ENCODE results near the gene ARRB2.
"Not testable (repeated sequence)": the region's sequence is repeated elsewhere in the genome, so short reads cannot be mapped to it uniquely, and the experiment has no call there.

ARRB2 gene

DNA sequence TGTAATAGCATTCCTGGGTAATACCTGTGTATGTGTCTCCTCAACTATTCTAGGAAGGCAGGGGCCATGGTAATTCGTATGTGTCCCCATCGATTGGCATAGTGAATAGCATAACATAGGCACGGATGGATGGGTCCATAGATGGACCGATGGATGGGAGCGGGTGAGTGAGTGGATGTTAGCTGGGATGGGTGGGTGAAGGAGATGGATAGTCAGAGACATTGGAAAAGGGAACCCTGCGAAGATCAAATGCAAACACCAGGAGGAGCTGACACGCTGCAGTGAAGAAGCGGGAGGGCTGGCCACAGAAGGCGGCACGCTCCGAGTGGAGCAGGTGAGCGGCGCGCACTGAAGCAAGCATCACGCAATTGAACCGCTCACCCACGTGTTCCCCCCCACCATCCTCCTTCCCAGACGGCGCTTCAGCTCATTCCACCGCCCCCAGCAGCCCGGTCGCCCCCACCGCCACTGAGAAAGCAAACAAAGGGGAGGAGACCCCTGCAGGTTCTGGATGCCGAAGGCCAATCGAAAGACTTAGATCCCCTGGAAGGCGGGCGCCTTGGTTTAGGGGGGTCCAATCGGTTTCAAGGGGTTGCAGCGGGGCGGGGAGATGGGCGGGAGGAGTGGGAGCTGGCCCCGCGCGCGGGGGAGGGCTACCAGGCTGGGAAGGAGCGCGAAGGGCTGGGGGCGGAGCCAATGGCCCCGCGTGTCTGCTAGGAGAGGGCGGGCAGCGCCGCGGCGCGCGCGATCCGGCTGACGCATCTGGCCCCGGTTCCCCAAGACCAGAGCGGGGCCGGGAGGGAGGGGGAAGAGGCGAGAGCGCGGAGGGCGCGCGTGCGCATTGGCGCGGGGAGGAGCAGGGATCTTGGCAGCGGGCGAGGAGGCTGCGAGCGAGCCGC, at the start of gene ARRB2:
ARRB2 (plus strand) TSS at position 839 of the 899 bp plus-strand sequence. CDS start 90 bp downstream, outside the sequence.
- peak; percentile 97 to 99 (median 98) for DNase-seq

DNA sequence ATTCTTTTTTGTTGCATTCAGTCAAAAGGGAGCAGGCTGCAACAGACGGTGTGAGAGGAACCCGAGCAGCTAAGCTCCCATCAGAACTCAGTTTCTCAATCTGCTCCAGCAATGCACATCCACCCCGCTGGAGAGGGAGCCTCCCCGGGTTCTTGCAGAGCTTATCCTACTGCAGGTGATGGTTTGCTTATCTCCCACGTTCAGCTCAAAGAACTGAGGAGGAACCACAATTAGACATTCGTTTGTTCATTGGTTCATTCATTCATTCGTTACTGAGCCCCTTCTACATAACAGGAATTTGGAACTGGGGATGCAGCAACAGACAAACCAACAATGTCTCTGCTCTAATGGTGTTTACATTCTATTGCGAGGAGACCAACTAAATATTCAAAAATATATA, 46.7 kb upstream of the ARRB2 start:
- no peak for DNase-seq

DNA sequence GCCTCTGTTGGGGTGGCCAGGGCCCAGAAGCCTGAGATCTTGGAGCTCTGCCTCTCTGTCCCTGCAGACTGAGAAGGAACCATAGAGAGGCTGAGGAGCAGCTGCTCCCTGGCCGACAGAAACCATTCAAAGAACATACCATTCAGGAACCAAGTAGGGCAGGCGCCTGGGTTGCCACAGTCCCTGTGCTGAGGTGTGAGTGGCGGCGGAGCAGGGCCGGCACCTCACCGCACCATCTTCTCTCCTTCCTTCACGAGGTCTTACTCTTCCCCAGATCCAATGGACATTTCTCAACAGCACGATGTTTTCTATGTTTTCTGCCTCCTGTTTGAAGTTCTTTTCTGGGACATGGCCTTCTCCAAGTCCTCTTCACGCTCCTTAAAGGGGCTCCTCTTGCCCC, 46.2 kb upstream of the ARRB2 start:
- DNase-seq = no peak

DNA sequence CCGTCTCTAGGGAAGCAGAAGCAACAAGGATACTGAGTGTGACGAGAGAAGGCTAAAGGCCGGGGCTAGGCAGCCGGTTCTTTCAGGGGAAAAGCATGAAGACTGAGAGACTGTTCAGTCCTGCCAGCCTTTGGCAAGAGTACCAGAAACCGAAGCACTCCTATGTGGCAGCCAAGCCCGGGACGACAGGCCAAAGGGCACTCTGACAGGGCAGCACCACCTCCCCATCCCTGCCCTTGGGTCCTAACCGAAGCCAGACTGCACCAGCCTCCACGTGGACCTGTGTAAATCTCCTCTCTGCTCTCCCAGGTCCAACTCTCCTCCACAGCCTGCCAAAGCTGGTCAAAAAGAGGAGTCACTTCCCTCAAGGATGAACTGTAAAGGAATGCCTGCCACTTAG, 45.4 kb upstream of the ARRB2 start:
- no peak for DNase-seq

DNA sequence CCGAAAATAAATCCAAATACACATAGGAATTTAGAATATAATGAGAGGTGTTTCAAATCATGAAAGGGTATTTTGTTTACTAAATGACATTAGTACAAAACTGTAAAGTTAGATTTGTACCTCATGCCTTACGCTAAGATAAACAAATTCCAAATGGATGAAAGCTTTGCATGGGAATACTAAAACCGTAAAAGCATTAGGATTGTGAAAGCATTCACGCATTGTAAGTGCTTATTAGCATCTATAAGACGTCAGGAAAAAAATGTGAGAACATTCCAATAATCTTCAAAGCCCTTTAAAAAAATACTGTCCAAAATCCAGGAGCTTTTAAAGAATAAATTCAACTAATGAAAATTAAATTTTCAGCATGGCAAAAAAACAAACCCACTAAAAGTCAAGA, 44.1 kb upstream of the ARRB2 start:
- no peak for DNase-seq

- DNase-seq = no peak
Measured at GRCh38 chr17:4667166-4667565, 43.3 kb upstream of the ARRB2 start.

- no peak for DNase-seq
Measured at GRCh38 chr17:4672055-4672630, 38.3 kb upstream of the ARRB2 start.

- no peak for DNase-seq
Measured at GRCh38 chr17:4672751-4673150, 37.7 kb upstream of the ARRB2 start.

GRCh38 chr17:4673169-4673568, 37.3 kb upstream of the ARRB2 start:
- DNase-seq = no peak

GRCh38 chr17:4673986-4674684, 36.3 kb upstream of the ARRB2 start:
- DNase-seq = no peak

DNA sequence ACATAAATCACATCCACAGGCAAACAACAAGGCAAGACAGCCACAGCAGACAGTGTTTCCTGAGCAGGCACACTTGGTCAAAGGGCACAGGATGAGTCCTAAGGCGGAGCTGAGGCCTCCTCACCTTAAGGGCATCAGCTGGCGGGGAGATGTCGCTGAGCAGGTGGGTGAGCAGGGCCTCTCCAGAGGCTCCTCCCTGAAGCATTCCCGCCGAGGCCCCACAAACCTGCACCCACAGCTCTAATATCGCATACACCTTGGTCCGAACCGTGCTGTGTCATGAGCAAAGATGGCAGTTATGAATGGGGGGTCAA, 35.8 kb upstream of the ARRB2 start:
- DNase-seq = no peak

GRCh38 chr17:4675791-4676190, 34.6 kb upstream of the ARRB2 start:
- DNase-seq = no peak

DNA sequence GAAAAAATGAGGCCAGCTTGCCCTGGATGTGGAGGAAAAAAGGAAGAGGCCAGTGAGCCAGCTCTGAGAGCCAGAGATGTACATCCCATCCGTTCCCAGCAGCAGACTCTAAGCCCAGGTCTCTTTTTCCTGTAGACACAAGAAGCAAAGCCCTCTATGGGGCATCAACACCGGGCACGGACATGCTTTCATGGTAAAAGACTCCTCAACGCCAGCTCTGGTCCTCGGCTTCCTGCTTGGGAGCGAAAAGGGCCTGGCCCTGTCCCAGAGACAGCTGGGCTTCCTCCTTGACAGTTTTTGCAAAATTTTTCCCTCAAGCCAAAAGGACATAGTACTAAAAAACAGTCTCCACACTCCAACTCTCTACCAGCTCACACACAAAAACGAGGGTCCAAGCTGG, 33.6 kb upstream of the ARRB2 start:
- no peak for DNase-seq

DNA sequence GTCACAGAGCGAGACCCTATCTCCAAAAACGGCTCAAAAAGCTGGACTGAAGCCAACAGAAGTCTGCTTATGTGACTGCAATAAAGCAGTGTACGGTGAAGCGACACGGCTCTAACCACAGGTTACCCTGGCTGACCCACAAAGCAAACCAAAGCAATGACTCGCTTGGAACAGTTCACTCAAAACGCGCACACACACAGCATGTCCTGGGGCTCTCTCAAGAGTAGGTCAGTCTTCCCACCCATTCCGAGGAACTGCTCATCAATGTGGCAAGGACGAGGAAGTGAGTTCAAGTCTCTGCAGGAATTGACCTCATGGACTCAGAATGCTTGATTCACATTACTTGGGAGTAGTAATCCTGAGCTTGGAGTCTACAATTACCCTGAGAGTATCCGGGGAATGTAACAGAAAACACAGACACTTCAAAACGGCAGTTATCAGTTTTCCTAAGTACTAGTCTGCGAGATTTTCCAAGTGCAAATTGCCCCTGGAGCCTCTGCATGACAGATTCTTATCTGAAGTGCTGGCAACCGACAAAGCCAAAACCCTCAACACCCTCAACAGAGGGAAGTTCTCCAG, 31.9 kb upstream of the ARRB2 start:
- DNase-seq = no peak

GRCh38 chr17:4679658-4680057, 30.8 kb upstream of the ARRB2 start:
- DNase-seq = no peak

- DNase-seq = not testable (repeated sequence)
Measured at GRCh38 chr17:4683739-4684138, 26.7 kb upstream of the ARRB2 start.

GRCh38 chr17:4689872-4690271, 20.6 kb upstream of the ARRB2 start:
- DNase-seq = not testable (repeated sequence)

GRCh38 chr17:4690745-4691144, 19.7 kb upstream of the ARRB2 start:
- no peak for DNase-seq

DNA sequence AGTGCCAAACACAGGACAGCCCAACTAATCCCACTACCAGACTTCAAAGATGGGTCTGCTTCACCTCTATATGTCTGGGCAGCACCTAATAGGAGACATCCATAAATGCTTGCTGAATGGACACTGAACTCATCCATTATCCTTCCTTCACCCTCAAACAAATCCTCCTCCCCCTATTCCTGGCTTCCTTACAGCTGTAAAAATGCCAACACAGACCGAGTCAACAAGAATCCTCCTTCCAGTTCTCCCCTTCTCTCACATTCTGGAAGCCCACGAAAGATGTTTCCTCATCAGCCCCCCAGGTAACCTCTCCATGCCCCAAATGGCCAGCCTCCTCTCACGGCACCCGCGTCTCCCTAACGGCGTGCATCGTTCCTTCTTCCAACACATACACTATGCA, 18.7 kb upstream of the ARRB2 start:
- DNase-seq = no peak

DNA sequence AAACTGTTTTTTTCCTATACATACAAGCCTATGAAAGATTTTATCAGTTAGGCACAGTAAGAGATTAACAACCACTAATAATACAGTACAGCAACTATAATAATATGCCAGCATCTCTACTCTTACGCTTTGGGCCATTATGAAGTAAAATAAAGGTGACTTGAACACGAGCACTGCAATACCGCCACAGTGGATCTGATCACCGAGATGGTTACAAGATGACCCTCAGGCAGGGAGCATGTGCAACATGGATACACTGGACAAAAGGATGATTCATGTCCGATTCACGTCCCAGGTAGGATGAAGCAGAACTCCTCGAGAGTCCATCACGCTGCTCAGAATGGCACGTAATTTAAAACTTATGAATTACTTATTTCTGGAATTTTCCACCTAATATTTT, 17.0 kb upstream of the ARRB2 start:
- no peak for DNase-seq

DNA sequence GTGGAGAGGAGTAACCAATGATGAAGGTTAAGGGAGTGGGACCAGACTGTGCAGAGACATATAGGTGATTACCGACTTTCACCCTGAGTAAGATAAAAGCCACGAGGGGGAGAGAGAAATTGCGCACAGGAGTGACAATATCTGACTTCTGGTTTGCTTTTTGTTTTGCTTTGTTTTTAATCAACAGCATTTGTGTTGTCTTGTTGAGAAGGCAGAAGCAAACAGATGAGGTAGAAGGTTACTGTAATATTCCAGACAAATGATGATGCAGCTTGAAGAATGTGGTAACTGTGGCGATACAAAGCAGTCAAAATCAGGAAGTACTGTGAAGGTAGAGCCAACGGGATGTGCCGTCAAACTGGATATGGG, 14.0 kb upstream of the ARRB2 start:
- no peak for DNase-seq

DNA sequence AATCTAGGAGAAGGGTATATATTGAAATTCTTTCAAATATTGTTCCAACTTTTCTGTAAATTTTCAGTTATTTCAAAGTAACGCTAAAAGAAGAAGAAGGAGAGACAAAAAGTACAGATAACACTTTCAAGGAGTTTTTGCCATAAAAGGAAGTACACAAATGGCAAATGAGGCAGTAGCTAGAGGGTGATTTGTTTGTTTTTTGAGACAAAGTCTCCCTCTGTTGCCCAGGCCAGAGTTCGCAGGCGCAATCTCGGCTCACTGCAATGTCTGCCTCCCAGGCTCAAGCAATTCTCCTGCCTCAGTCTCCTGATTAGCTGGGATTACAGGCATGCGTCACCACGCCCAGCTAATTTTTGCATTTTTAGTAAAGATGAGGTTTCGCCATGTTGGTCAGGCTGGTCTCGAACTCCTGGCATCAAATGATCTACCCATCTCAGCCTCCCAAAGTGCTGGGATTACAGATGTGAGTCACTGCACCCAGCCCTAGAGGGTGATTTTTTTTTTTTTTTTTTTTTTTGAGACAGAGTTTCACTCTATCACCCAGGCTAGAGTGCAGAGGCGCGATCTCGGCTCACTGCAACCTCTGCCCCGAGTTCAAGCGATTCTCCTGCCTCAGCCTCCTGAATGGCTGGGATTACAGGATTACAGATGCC, 10.9 kb upstream of the ARRB2 start:
- DNase-seq = not testable (repeated sequence)

DNA sequence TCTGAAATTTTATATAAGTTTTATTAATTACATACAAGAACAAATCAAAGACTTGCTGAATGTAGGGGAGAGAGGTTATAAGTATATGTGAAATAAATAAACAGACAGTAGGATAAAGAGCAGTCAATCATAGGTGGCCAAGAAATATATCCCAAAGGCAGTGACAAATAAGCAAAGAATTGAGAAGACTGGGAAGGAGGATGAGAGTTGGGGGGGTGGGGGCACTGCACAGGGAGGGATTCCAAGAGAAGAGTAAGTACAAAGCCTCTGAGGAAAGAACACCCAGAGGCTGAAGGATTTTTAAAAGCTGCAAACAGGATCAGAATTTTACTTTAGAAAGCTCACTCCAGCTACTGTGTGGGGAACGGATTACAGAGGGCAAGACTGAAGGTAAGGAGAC, 9.3 kb upstream of the ARRB2 start:
- no peak for DNase-seq
